ENCODE results near the gene FAM107B.
"Not testable (repeated sequence)": the region's sequence is repeated elsewhere in the genome, so short reads cannot be mapped to it uniquely, and the experiment has no call there.

FAM107B gene

DNA sequence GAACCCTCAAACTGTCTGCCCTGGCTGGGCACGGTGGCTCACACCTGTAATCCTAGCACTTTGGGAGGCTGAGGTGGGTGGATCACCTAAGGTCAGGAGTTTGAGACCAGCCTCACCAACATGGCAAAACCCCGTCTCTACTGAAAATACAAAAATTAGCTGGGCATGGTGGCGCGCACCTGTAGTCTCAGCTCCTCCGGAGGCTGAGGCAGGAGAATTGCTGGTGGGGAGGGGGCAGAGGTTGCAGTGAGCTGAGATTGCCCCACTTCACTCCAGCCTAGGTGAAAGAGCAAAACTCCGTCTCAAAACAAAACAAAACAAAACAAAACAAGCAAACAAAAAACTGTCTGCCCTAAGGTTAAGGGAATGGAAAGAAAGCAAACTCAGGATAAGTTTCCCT, 115.6 kb downstream of the FAM107B start:
- not testable (repeated sequence) for DNase-seq

DNA sequence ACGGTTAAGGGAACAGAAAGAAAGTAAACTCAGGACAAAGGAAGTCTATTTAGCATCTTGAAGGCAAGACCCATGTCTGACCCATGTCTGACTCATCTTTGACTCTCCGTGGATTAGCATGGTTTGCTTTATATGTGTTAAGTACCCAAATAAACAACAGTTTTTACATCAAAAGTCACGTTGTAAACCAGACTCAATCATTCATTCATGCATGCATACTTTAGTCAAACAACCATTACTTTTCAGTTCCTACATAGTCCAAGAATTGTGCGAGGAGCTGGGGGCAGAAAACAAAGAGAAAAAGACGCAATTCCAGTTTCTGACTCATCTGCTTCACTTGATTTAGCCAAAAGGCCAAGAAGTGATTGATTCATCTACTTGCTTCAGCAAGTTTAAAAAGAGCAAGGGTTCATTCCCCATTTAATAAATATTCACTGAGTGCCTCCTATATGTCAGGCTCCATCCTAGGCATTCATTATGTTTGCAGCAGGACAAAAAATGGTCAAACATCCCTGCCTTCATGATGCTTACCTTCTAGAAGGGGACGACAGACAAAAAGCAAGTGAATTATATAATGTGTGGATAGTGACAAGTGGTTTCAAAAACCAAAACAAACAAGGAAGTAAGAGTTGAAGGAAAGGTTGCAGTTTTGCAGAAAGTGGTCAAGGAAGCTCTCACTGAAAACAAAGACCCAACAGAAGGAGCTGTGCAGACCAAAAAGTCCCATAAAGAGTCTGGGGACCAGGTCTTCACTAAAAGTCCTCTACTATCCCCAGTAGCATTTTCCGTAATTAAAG, 116.2 kb downstream of the FAM107B start:
- no peak for DNase-seq

DNA sequence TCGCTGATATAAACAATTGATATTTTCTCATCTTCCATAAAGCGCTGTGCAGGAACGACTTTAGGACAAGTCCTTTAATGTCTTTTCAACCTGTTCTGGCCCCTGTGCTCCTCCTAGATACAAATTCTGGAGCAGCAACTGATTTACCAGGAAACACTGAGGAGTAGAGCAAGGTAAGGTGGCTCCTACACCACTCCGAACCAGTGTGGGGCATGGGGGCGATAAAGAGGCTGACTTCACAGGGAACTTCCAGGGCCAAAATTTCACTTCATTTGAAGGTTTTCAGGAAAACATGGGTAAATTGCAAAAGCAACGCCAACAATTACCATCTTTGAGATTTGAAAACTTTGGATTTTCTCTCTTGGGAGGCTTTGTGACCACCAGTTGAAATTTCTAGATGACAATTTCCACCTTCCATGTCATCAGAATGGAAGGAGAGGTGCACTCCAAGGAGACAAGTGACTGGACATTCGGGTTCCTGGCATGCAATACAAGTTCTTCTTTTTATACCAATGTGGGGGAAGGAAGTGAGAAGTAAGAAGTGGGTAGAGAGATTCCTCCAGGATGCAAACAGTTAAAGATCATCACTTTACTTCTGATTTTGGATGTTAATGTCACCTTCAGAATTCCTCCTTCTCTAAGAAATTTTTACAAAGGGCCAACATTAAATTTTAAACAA, 118.5 kb downstream of the FAM107B start:
- no peak for DNase-seq

DNA sequence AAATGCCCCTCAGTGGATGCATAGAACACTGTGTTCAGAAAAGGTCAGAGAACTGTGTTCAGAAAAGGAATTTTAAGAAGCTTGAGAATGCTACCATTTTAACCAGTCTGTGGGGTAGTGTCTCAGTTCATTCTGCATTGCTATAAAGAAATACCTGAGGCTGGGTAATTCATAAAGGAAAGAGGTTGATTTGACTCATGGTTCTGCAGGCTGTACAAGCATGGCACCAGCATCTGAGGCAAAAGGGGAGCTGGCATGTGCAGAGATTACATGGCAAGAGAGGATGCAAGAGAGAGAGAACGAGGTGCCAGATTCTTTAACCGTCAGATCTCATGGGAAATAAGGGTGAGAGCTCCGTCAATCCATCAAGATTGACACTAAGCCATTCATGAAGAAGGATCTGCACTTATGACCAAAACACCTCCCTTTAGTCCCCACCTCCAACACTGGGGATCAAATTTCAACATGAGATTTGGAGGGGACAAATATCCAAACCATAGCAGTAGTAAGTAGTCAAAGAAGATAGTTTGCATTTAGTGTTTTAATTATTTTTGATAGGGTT, 119.8 kb downstream of the FAM107B start:
- DNase-seq: no peak

DNA sequence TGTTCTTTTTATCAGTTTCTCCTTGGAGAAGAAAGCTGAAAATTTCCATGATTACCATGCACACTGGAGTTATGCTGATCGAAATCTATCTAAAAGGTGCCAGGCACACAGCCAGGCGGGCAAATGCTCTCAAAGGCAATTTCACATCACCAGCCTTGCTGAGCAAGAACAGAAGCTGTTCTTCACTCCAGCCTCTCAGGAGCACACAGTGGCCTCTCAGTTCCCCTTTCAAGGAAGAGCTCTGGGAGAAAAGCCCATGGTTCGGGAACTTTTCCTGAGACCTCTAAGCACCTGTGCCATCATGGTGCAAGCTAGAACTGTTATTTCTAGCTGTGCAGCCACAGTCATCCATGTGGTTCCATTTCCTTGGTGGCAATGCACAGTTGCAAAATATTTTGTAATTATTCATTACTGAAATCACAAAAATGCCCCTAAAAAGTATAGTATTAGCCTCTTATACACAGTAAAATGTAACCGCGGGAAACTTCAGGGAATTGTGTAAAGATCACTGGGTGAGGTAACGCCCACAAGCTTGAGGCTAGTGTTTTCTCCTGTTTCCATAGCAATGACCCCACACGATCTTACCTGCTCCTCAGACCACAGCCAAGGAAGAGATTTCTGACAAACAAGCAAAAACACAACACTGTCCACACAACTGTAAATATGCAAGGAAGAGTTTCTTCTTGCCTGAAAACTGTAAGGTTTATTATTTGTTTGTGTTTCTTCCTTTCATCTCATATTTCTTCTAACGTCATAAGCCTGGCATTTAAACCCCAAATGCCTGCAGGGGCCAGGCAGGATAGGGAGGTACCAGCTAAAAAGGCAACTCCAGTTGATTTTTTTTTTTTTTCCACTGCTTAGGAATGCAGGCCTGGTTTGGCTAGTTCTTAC, 121.2 kb downstream of the FAM107B start:
- peak; percentile 58 for DNase-seq

DNA sequence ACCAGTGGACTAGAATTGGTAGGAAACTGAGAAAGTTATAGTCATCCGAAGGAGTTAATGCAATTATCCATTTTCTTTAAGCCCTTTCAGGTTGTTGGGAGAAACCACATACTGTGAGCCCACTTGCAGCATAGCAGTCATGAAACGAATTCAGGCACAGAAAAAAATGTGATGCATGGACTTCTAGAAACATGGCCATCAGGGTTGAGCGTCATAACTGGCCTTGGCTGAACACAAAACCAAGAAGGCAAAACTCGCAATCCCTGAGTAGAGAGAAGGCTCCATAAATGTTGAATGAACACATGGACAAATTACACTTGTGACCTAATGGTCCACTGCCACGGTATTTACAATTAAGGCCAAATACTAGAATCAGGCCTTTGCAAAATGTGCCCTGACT, 121.9 kb downstream of the FAM107B start:
- no peak for DNase-seq

DNA sequence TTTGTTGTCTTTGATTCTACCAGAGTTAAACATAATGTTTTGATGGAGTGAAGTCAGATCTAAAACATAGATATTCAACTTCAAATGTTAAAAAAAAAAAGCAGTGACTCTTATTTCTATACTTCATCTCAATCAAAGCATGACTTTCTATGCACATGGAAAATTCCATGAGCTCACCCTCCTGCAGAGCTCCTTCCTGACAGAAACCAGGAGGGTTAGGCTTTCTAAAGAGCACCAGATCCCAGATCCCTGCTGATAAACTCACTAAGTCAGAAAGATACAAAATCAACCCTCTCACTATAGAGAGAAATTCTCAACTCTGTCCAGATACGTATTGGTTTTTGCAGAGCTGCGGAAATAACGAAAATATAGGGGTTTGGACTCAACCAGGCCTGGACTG, 122.6 kb downstream of the FAM107B start:
- DNase-seq: no peak

DNA sequence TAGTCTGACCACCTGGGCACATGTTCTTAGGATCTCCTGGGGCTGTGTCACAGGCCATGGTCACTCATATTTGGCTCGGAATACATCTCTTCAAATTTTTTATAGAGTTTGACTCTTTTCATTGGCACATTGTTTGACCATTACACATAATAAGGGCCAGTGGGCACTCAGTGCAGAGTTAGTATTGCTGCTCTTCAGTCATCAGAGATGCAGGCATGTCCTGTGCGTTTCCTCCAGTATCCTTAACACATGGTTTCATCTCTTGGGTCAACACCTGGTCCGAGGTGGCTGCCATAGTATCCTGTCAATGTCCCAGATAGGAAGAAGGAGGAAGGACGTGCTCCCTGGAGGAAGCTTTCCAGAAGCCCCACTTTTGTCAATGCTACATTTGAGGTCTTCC, 125.0 kb downstream of the FAM107B start:
- DNase-seq: no peak

DNA sequence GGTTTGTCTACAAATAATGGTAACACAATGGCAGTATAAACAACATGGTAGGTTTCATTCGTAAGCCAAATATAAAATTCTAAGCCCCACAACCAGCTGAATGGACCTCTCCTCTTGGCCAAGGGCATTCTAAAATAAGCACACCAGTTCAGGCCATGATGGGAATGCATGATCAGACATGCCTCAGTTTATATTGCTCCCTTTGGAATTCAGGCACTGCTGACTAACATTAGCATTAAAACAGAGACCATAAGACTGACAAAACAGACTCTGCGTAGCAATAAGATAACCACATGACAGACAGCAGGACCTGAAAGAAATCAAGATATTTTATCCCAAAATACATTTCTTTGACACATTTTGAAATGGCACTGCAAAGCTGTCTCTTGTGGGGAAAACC, 125.8 kb downstream of the FAM107B start:
- no peak for DNase-seq

DNA sequence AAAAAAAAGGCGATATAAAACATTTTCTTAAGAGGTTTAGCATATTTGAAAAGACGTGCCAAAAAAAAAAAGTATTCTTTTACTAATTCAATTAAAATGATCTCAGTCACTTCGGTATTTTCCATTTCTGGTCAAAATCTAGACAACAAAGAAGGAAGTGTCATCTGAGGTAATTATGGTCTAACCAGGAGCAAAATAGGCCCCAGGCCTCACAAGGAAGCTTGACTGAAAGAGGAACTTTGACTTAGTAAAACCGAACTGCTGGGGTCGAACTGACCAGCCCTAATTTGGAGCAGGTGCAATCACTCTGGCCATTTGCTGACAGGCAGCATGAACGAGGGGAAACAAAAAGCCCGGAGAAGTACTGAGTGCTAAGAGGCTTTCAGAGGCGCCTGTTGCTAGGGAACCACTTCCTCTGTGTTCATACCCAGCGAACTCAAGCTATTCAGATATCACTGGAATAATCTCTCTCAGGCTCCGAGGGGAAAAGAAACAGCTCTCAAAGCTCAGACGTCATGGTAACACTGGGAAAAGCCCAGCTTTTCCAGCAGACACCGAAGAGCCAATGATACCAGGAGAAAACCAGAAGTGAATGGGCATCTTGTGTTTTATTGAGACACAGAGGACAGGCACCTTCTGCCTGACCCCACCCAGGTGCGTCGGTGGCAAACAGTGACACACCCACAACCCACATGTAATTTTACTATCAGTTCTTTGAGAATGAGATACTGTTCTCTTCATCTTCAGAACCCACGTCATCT, 126.5 kb downstream of the FAM107B start:
- DNase-seq: peak; percentile 84

DNA sequence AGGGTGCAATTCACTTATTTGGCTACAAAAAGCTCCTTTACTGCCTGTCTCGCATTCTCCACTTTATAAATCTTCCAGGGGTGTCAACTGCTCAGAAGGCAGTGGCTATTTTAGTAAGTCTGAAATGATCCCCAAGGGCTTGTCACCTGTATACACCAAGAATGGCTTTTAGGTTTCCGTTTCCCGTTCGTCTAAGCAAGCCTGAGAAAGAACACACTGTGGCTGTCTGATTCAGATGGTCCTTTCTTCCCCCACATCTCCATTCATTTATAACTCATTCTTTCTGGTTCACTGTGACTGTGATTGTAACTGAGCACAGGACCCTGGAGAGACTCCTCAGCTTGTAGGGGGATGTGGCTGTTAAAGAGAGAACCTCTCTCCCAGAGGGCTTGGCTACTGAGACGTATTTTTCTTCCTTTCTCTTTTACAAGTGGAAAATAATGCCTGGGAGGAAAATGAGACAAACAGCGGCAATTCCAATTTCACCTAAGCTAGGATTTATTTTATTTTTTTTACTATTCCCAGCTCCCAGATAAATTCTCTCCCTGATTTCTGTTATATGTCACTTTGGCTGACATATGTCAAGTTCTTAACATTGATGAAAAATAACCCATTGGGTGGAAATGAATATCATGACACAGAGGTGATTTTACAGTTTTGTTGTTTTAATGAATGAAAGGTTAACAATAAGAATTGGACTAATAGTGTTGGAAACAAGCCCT, 129.3 kb downstream of the FAM107B start:
- no peak for DNase-seq

DNA sequence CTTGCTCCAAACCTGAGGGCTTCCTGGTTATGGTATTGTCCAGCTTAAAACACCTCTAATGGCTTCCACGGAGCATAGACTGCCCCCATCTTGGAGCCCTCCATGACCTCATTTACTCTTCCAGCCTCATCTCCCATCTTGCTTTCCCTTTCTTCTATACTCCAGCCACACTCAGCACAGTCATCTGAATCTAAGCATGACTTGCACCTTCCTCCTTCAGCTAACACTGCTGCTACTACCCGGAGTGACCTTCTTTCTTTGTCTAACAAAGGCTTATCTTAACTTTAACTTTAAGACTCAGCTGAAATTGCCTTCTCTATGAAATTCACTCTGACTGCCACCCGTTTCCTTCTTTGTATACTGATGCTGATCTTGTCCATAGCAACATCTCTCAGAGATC, 135.1 kb downstream of the FAM107B start:
- DNase-seq: no peak

DNA sequence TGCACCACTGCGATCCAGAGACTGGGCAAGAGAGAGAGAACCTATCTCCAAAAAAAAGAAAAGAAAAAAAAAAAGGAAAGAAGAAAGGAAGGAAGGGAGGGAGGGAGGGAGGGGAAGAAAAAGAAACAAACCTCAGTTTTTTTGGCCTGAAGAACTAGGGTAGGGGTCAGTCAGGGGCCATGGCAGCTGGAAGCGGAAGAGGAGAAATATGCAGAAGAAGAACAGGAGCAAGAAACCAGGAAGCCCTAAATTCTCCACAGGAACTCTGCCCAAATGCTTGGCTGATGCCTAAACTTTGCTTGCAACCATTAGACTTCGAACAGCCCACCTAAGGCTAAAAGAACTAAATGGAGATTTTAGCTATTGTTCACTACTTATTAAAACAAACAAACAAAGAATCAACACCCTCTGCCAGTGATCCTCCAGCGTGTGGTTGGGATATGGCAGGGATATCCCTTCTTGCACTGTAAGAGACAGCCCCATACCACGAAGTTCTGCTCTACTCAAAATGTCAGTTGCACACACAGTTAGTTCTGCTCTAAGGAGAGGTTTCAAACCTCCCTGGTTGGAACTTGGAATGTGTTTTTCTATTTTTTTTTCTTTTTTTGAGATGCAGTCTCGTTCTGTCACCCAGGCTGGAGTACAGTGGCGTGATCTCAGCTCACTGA, 139.5 kb downstream of the FAM107B start:
- DNase-seq: no peak

DNA sequence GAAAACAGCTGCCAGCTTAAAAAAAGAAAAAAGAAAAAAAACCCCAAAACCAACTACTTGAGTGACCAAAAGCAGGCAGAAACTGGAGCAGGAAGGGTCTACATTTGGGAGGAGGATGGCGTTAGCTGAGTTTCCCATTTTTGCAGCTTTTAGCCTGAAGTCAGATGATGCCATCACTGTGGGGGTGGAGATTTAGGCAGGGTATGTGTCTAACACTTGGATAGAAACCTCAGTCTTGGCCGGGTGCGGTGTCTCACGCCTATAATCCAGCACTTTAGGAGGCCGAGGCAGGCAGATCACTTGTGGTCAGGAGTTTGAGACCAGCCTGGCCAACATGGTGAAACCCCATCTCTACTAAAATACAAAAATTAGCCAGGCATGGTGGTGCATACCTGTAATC, 140.1 kb downstream of the FAM107B start:
- not testable (repeated sequence) for DNase-seq

DNA sequence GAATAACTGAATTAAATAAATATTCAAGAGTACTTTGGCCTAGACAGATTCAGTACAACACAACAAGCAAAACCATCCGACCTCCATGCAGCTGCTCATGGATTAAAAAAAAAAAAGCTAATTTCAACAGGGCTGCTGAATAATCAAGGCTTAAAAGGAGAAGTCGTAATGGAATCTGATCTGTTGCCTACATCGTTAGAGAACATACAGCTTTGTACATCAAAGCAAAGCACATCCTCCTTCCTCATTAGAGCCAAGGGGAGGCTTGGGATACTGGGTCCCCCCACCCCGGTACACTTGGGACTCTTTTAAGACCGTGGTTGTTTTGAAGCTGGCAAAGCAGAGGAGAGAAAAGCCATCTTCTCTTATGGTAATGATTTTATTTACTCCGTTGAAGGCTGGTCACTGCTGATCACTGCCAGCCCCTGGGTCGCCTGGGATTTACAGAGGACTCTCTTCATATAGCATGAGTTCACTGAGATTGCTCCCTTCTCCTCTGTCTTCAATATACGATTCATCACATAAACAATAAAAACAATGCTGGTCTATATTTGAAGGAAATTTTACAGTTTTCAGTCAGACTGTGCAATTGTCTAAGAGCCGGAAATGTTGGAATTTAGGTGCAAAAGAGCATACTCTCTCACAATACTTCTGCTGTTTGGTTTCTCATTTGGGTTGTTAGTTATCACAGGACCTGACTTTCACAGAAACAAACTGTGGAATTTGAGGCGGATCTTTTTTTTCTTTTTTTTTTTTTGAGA, 148.8 kb downstream of the FAM107B start:
- no peak for DNase-seq

DNA sequence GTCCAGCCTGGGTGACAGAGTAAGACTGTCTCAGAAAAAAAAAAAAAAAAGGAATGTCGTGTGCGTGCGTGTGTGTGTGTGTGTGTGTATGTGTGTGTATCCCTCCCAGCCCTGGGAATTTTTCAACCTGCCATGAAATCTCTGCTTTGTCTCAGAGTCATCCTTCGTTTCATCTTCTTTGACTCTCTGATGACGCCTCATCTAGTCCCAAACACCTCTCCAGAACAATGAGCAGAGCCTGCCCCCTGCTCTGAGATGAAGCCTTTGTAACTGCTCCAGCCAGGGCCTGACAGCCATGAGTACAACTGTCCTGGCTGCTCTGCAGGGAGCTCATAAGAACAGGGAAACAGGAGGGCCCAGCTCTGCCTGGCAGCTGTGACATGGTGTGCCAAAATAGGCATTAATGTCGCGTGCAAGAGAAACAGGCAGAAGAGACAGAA, 149.5 kb downstream of the FAM107B start:
- no peak for DNase-seq

DNA sequence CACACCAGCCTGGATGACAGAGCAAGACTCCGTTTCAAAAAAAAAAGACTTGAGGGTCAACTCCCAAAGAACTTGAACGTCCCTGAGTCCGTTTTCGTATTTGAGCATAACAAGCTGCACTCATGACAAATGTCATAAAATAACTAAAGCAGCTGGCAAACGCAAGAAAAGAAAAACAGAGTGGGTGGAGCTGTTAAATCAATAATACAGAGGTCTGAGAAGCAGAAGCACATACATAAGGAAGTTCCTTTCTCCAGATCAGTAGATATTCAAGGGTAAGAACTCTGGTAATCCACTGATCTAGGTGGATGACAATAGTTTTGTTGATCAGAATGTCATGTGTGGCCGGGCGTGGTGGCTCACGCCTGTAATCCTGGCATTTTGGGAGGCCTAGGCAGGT, 150.1 kb downstream of the FAM107B start:
- DNase-seq: no peak

DNA sequence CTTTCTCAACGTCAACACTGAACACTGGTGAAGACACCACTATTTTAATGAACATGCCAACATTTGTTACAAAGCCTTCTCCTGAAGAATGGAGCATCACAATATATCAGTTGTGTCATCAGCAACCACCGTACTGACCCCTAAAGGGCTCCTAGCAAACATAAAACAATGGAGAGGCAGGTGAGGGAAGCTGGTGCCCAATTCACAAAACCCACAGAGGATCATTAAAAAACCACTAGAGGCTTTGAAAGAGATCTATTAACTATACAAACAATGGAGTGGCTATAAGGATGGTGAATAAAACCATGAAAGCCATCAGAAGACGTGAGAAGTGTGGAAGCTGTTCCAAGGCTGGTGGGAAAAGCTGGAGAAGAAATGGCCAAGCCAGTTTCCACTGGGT, 150.8 kb downstream of the FAM107B start:
- DNase-seq: no peak

DNA sequence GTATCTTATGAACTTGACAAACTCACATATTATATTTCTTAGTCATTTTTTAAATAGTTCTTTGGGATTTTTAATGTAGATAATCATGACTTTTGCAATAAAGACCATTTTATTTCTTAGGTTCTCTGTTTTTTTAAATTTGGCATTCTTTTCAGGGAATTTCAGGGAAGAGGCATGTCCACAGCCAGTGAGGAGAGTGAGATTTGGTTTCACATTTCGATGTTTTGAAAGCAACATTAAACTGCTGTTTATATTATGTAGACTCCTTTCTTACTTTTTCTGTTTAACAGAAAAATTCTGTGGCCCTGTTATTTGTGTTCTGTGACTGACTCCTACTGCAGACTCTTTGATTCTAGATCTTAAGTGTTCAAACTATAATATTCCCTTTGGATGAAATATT, 153.7 kb downstream of the FAM107B start:
- no peak for DNase-seq

DNA sequence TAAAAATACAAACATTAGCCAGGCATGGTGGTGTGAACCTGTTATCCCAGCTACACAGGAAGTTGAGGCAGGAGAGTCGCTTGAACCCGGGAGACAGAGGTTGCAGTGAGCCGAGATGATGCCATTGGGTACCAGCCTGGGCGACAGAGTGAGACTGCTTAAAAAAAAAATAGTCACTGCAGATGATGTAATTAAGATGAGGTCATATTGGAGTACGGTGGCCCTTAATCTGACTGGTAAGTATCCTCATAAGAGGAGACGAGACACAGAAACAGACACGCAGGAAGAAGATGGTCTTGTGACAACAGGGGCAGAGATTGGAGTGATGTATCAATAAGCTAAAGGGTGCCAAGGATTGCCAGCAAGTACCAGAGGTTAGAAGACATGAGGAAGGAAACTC, 156.0 kb downstream of the FAM107B start:
- DNase-seq: no peak

Data from CD4-positive, alpha-beta T cell treated with Interferon gamma for 1 hour (primary cell).